ENCODE measurements around the gene COPS7A. TPM values are rescaled to one million over a fixed set of nuclear protein-coding genes. Genes with fewer than 3 reads are reported as not detected.
A peak's percentile ranks its signal among the peaks of the same experiment; 100 is the strongest.
"Not testable (repeated sequence)": the region's sequence is repeated elsewhere in the genome, so short reads cannot be mapped to it uniquely, and the experiment has no call there.

The COPS7A gene
- polyA plus RNA-seq, 4 donors, result 64.0 to 69.6 (median 68.9) TPM

GRCh38 chr12:6700646-6701051 lies 23.2 kb upstream of the COPS7A start, which contains the start of gene PIANP:
Gene PIANP (minus strand): TSS chr12:6700815. CDS start chr12:6698061, 2,754 bp downstream.
- peak in 1 of 4 donors; percentile 65 for DNase-seq (ENCODE audit: low read depth in 4 of 4, low spot score in 2 of 4)

DNA sequence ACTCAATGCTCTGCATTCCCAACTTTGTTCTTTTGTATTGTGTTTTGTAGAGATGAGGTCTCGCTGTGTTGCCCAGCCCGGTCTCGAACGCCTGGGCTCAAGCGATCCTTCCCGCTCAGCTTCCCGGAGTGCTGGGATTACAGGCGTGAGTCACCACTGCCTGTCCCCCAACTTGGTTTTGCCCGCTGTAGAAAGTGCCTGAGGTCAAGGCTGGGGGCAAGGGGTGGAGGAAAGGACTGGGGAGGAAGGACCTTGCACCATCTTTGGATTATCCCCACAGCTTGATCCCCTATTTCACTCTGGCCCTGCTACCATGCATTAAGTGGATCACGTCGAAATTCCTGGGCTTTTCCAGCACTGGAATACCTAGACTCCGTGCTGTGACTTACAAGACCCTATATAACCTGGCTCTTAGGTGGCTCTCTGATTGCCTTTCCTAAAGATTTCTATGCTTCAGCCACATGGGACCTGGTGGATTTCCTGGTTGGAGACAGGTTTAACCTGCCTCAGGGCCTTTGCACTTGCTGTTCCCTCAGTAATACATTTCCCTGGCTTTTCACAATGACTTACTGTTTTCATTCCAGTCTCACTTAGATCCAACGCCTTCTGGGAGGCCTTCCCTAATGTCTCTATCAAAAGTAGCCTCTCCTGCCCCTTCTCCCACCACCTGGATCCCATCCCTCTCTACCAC lies 22.6 kb upstream of the COPS7A start:
- no peak for DNase-seq (ENCODE audit: low read depth in 4 of 4, low spot score in 2 of 4)

DNA sequence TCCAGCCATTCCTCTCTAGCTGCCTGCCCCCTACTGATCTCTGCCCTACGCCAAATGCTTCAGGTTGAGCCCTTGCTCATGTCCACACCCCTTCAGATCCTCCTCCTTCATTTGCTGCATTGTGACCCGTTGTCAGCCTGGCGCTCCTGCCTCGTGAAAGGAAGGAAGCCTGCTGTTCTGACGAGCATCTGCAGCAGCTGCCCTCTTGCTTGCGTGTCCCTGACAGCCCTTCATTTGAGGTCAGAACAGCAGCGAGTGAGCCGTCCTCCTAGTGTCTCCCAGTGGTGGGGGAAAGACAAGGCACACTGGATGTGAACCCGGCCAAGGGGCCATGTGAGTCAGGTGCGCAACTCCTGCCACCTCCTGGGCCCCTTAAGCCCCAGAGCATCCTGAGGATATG lies 20.2 kb upstream of the COPS7A start:
- no peak for DNase-seq (ENCODE audit: low read depth in 4 of 4, low spot score in 2 of 4)

DNA sequence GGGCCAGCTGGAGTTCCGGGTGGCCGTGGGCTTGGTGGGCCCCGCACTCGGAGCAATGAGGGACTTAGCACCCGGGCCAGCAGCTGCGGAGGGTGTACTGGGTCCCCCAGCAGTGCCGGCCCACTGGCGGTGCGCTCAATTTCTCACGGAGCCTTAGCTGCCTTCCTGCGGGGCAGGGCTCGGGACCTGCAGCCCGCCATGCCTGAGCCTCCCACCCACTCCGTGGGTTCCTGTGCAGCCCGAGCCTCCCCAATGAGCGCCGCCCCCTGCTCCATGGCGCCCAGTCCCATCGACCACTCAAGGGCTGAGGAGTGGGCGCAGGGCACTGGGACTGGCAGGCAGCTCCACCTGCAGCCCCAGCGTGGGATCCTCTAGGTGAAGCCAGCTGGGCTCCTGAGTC lies 15.5 kb upstream of the COPS7A start:
- not testable (repeated sequence) for DNase-seq (ENCODE audit: low read depth in 4 of 4, low spot score in 2 of 4)

DNA sequence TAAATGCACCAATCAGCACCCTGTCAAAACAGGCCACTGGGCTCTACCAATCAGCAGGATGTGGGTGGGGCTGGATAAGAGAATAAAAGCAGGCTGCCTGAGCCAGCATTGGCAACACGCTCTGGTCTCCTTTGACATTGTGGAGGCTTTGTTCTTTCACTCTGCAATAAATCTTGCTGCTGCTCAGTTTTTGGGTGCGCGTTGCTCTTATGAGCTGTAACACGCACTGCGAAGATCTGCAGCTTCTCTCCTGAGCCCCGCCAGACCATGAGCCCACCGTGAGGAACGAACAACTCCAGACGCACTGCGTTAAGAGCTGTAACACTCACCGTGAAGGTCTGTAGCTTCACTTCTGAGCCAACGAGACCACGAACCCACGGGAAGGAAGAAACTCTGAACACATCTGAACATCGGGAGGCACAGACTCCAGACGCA lies 14.9 kb upstream of the COPS7A start:
- no peak for DNase-seq (ENCODE audit: low read depth in 4 of 4, low spot score in 2 of 4)

DNA sequence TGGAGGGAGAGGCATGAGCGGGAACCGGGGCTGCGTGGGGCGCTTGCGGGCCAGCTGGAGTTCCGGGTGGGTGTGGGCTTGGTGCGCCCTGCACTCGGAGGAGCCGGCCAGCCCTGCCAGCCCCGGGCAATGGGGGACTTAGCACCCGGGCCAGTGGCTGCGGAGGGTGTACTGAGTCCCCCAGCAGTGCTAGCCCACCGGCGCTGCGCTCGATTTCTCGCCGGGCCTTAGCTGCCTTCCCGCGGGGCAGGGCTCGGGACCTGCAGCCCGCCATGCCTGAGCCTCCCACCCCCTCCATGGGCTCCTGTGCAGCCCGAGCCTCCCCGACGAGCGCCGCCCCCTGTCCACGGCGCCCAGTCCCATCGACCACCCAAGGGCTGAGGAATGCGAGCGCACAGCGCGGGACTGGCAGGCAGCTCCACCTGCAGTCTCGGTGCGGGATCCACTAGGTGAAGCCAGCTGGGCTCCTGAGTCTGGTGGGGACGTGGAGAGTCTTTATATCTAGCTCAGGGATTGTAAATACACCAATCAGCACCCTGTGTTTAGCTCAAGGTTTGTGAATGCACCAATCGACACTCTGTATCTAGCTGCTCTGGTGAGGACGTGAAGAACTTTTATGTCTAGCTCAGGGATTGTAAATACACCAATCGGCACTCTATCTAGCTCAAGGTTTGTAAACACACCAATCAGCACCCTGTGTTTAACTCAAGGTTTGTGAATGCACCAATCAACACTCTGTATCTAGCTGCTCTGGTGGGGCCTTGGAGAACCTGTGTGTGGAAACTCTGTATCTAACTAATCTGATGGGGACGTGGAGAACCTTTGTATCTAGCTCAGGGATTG lies 7.6 kb upstream of the COPS7A start:
- DNase-seq (ENCODE audit: low read depth in 4 of 4, low spot score in 2 of 4), result not testable (repeated sequence)

DNA sequence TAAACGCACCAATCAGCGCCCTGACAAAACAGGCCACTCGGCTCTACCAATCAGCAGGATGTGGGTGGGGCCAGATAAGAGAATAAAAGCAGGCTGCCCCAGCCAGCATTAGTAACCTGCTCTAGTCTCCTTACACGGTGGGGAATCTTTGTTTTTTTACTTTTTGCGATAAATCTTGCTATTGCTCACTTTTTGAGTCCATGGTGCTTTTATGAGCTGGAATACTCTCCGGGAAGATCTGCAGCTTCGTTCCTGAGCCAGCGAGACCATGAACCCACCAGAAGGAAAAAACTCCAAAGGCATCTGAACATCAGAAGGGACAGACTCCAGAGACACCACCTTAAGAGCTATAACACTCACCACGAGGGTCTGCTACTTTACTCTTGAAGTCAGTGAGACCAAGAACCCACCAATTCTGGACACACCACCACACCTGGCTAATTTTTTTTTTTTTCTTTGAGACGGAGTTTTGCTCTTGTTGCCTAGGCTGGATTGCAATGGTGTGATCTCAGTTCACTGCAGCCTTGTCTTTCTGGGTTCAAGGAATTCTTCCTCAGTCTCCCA lies 6.9 kb upstream of the COPS7A start:
- no peak for DNase-seq (ENCODE audit: low read depth in 4 of 4, low spot score in 2 of 4)

DNA sequence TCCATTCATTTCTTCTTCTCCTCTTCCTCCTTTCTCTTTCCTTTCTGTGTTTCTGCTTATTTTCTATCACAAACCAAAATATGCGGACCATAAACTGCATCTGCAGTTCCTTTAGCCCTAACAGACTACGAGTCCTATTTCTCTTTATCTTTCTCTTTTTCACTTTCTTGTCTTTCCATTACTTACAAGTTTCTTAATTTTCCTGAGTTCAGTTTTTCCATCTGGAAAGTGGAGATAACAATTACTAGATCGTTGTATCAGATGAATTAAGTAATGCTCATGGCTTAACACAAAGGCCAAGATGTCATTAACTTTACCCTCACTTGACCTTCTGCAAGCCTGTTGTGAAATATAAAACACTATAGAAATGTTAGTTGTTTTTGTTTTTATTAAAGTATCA lies 983 bp upstream of the COPS7A start:
- no peak for DNase-seq (ENCODE audit: low read depth in 4 of 4, low spot score in 2 of 4)

DNA sequence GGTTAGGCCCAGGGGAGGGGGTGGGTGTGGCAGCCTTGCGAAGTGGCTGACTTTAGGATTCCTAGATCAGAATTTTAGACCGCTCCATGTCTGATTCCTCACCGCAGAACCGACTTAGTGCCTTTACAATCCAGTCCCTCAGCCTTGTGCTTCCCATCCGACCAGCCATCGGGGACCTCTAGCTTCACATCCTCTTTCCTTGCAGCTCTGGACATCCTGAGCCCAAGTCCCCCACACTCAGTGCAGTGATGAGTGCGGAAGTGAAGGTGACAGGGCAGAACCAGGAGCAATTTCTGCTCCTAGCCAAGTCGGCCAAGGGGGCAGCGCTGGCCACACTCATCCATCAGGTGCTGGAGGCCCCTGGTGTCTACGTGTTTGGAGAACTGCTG lies 557 bp downstream of the COPS7A start:
- DNase-seq (ENCODE audit: low read depth in 4 of 4, low spot score in 2 of 4), result no peak

DNA sequence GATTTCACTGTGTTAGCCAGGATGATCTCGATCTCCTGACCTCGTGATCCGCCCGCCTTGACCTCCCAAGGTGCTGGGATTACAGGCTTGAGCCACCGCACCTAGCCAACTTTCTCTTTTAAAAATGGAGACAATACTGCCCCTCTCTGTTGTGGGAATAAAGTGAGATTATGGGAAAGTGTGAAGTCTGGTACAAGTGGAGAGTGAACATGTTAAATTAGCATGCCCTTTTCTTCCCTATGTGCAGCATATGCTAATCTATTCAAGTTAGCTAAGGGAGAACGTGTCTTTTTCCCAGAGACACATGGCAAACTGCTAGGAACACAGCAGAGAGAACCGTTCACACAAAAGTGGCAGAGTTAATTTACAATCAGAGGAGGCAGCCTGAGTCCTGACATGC lies 1.5 kb downstream of the COPS7A start:
- DNase-seq (ENCODE audit: low read depth in 4 of 4, low spot score in 2 of 4), result no peak

GRCh38 chr12:6729186-6729585 lies 5.3 kb downstream of the COPS7A start:
- DNase-seq (ENCODE audit: low read depth in 4 of 4, low spot score in 2 of 4), result no peak

GRCh38 chr12:6730169-6730568 lies 6.3 kb downstream of the COPS7A start:
- no peak for DNase-seq (ENCODE audit: low read depth in 4 of 4, low spot score in 2 of 4)

GRCh38 chr12:6734506-6735387 lies 10.9 kb downstream of the COPS7A start:
- no peak for DNase-seq (ENCODE audit: low read depth in 4 of 4, low spot score in 2 of 4)

GRCh38 chr12:6735448-6736191 lies 11.8 kb downstream of the COPS7A start:
- DNase-seq (ENCODE audit: low read depth in 4 of 4, low spot score in 2 of 4), result peak in 2 of 4 donors; percentile 7 to 43

DNA sequence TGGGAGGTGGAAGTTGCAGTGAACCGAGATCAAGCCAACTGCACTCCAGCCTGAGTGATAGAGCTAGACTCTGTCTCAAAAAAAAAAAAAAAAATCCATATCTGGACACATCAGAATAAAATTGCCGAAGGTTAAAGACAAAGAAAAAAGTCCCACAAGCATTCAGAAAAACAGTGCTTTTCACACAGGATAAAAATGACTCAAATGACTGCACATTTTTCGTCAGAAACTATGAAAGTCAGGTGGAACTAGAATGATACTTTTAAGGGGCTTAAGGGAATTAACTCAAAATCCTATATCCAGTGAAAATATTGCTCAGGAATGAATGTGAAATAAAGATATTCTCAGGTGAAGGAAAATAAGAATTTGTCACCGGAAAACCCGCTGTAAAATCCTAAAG lies 12.9 kb downstream of the COPS7A start:
- no peak for DNase-seq (ENCODE audit: low read depth in 4 of 4, low spot score in 2 of 4)

DNA sequence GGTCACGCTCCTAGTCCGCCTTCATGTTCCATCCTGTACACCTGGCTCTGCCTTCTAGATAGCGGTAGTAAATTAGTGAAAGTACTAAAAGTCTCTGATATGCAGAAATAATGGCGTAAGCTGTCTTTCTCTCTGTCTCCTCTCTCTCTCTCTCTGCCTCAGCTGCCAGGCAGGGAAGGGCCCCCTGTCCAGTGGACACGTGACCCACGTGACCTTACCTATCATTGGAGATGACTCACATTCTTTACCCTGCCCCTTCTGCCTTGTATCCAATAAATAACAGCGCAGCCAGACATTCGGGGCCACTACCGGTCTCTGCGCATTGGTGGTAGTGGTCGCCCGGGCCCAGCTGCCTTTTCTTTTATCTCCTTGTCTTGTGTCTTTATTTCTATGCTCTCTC lies 18.2 kb downstream of the COPS7A start:
- DNase-seq (ENCODE audit: low read depth in 4 of 4, low spot score in 2 of 4), result not testable (repeated sequence)

DNA sequence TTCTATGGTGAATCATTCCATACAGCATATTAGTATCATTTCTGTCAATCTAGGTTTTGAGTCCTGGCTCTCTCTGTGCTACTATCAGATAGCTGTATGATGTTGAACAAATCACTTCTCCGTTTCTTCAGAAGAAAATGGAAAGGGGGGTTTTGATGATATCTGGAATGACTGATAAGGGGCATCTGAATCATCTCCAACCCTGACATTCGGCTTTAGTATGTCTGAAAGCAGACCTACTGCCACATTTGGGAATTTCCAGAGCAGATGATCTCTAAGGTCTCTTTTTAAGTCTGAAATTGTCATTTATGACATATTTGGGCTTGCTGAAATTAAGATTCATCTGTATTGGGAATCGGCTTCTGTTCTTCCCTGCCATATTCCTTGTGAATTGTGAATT lies 19.0 kb downstream of the COPS7A start:
- no peak for DNase-seq (ENCODE audit: low read depth in 4 of 4, low spot score in 2 of 4)

DNA sequence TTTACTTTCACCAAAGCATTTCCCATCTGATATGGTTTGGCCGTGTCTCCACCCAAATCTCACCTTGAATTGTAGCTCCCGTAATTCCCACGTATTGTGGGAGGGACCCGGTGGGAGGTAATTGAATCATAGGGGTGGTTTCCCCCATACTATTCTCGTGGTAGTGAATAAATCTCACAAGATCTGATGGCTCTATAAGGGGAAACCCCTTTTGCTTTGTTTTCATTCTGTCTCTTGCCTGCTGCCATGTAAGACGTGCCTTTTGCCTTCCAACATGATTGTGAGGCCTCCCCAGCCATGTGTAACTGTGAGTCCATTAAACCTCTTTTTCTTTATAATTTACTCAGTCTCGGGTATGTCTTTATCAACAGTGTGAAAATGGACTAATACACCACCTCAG lies 19.5 kb downstream of the COPS7A start:
- not testable (repeated sequence) for DNase-seq (ENCODE audit: low read depth in 4 of 4, low spot score in 2 of 4)

GRCh38 chr12:6745741-6746525 lies 22.1 kb downstream of the COPS7A start:
- DNase-seq (ENCODE audit: low read depth in 4 of 4, low spot score in 2 of 4), result no peak

All from left renal cortex interstitium (tissue), 4 donors.